ENCODE measurements around the gene SLC22A23.

- TF ChIP-seq POLR2A (IDR thresholded peaks at IDR 0.05) (no peak), CTCF (IDR thresholded peaks at IDR 0.05) (no peak)
Observed at GRCh38 chr6:3352678-3353077, 104.2 kb downstream of the SLC22A23 start.
